ENCODE data around the gene JPH3.

DNA sequence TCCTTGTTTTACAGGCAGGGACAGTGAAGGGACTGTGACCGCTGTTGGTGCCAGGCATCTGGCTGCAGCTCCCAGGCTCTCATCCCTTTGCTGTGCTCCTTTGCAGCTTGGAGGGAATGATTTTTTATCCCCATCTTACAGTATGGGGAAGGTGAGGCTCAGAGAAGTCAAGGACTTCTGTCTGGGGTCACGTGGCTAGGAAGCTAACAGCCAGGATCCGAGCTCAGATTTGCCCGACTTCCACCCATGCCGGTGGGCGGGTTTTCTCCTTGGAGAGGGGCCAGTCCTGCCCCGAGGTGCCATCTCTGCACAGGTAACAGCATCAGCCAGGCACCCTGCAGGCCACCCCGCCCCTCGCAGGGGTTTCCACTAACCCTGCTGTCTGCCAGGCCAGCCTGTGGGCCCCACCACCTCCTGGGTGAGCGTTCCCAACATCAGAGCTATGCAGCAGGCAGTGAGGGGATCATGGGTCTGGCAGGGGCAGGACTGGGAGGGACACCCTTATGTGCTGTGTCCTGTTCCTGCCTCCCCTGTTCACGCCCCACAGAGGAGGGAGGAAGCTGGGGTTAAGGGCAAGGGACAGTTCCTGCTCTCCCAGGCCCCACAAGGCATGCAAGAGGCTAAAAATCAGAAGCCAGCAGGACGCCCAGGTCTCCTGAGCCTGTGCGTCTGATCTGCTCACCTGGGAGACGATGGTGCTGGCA is 25.4 kb downstream of the JPH3 start:
- TF ChIP-seq CTCF (conservative IDR thresholded peaks at IDR 0.05) (no peak), ZFX (IDR thresholded peaks at IDR 0.05) (no peak)

Data from C4-2B (cell line).